HepG2 (cell line): Measurements from ENCODE around the gene ROBO2. TPM values are rescaled to one million over a fixed set of nuclear protein-coding genes. Genes with fewer than 3 reads are reported as not detected.

Experiments
- GLI4 ChIP-seq: sonication (generic); formaldehyde crosslinking; IDR thresholded peaks from 2 replicates; pipeline ENCODE4 v1.5.1; 2020; ENCODE audit warnings: missing genetic modification reagents, mild to moderate bottlenecking, moderate library complexity, borderline replicate concordance
- GMEB1 ChIP-seq: sonication (generic); formaldehyde crosslinking; IDR thresholded peaks from 2 replicates; pipeline ENCODE4 v1.5.1; 2020; ENCODE audit warnings: missing genetic modification reagents, mild to moderate bottlenecking, borderline replicate concordance
- MLXIP ChIP-seq: sonication (generic); formaldehyde crosslinking; IDR thresholded peaks from 2 replicates; pipeline ENCODE4 v1.9.0; 2021; ENCODE audit warnings: missing genetic modification reagents, borderline replicate concordance
- MNT ChIP-seq: fragments of 450-650 bp; IDR thresholded peaks from 2 replicates; pipeline ENCODE4 v1.6.1; 2016
- NFIB ChIP-seq: sonication (generic); formaldehyde crosslinking; IDR thresholded peaks from 2 replicates; pipeline ENCODE4 v1.9.0; 2021; ENCODE audit warnings: missing genetic modification reagents, mild to moderate bottlenecking, borderline replicate concordance
- UBTF ChIP-seq: sonication (generic); formaldehyde crosslinking; IDR thresholded peaks from 2 replicates; pipeline ENCODE4 v1.4.0; 2020; ENCODE audit warnings: mild to moderate bottlenecking, missing genetic modification reagents
- polyA plus RNA-seq, 8 experiments: library from polyadenylated mRNA; depleted of rRNA in 3 of 8; stranded (reverse) in 7 of 8; unstranded in 1 of 8; fragments of >200 nt; fragmentation: Illumina TruSeq in 4 of 8; extraction: Trizol in 4 of 8; gene quantifications; 2 replicates each; pipeline versions ENCODE4 v1.2.1 to v1.2.3, GENCODE V29; 2011 to 2016; ENCODE audit warnings: low read depth in 4 of 8, missing spikeins in 1 of 8, mixed read lengths in 1 of 8; ENCODE audit not compliant: insufficient read depth in 1 of 8
- total RNA-seq, 5 experiments: library from RNA; depleted of rRNA; stranded (reverse); fragments of >200 nt; fragmentation: Illumina TruSeq; extraction: Trizol; gene quantifications; 2 replicates each; pipeline ENCODE4 v1.2.3, GENCODE V29; 2016; ENCODE audit warnings: low read depth in 1 of 5

The ROBO2 gene
- total and polyA plus RNA-seq, 2 of the 13 experiments (the other 11 are each of a cell fraction or from before 2014, with no cell fraction given): not detected

- TF ChIP-seq MNT: no peak
- TF ChIP-seq MLXIP: no peak
- TF ChIP-seq NFIB: no peak
- TF ChIP-seq GMEB1 (CRISPR knock-in tag): no peak
- no peak for TF ChIP-seq UBTF (CRISPR knock-in tag)
- no peak for TF ChIP-seq GLI4
These were observed 473.6 kb downstream of the ROBO2 start (continued) for GRCh38 chr3:77513542-77513941.
